Activated CD8-positive, alpha-beta memory T cell treated with anti-CD3 and anti-CD28 coated beads for 36 hours (primary cell): ENCODE results near the gene ZNF212. TPM values are rescaled to one million over a fixed set of nuclear protein-coding genes. Genes with fewer than 3 reads are reported as not detected.

Experiments used
- CTCF ChIA-PET: fragments of 350-600 bp; sonication (Branson Sonifier 250); formaldehyde crosslinking; loops from one replicate; lab custom pipeline; 2021; ENCODE audit warnings: antibody characterized with exemption; lab: Charles Lee
- POLR2A ChIA-PET: fragments of 350-600 bp; sonication (Branson Sonifier 250); formaldehyde crosslinking; loops from one replicate; lab custom pipeline; 2021; ENCODE audit warnings: antibody characterized with exemption; lab: Charles Lee
- total RNA-seq, 2 experiments: library from RNA; stranded (reverse); gene quantifications; one replicate each; pipeline ENCODE4 v1.2.3, GENCODE V29; 2021

Gene ZNF212
- total RNA-seq, 2 experiments from 2014 or later, result 14.0 to 14.9 TPM

GRCh38 chr7:149292462-149292823 lies 53.0 kb downstream of the ZNF212 start:
- POLR2A ChIA-PET, result interaction anchor here (0.6 kb wide), 1 partner anchor 78 kb away, joined by 3 read pairs; no protein-coding TSS in a partner anchor
- CTCF ChIA-PET, result no interaction called here

GRCh38 chr7:149293338-149293737 lies 53.9 kb downstream of the ZNF212 start:
- ChIA-PET POLR2A (no interaction called here), CTCF (no interaction called here)

GRCh38 chr7:149293946-149294633 lies 54.6 kb downstream of the ZNF212 start:
- CTCF ChIA-PET, result no interaction called here
- POLR2A ChIA-PET, result no interaction called here

GRCh38 chr7:149294634-149295480 lies 55.4 kb downstream of the ZNF212 start:
- POLR2A ChIA-PET, result no interaction called here

GRCh38 chr7:149295481-149295850 lies 56.0 kb downstream of the ZNF212 start:
- CTCF ChIA-PET, result interaction anchor here (1.2 kb wide), 1 partner anchor 9 kb away, joined by 3 read pairs; no protein-coding TSS in a partner anchor
- POLR2A ChIA-PET, result no interaction called here

More at GRCh38 chr7:149294634-149295480, 55.4 kb downstream of the ZNF212 start:
- CTCF ChIA-PET, result interaction anchor here (1.2 kb wide), 1 partner anchor 9 kb away, joined by 3 read pairs; no protein-coding TSS in a partner anchor

- CTCF ChIA-PET, result no interaction called here
- POLR2A ChIA-PET, result interaction anchor here (0.6 kb wide), 1 partner anchor 150 kb away, joined by 4 read pairs; no protein-coding TSS in a partner anchor
Measured at GRCh38 chr7:149296368-149296767, 56.9 kb downstream of the ZNF212 start.

- CTCF ChIA-PET, result no interaction called here
- POLR2A ChIA-PET, result interaction anchor here (0.6 kb wide), 1 partner anchor 150 kb away, joined by 4 read pairs; no protein-coding TSS in a partner anchor
Measured at GRCh38 chr7:149297034-149297755, 57.7 kb downstream of the ZNF212 start.

GRCh38 chr7:149300620-149301285 lies 61.3 kb downstream of the ZNF212 start:
- CTCF ChIA-PET, result no interaction called here
- POLR2A ChIA-PET, result no interaction called here

- ChIA-PET POLR2A (no interaction called here), CTCF (no interaction called here)
Measured at GRCh38 chr7:149302222-149302621, 62.8 kb downstream of the ZNF212 start.

- CTCF ChIA-PET, result no interaction called here
- POLR2A ChIA-PET, result no interaction called here
Measured at GRCh38 chr7:149302865-149303264, 63.4 kb downstream of the ZNF212 start.

- ChIA-PET CTCF (no interaction called here), POLR2A (no interaction called here)
Measured at GRCh38 chr7:149304006-149304405, 64.6 kb downstream of the ZNF212 start.

Other genes starting within 250 kb of the ZNF212 start
- gene PDIA4, start 211.1 kb upstream of the ZNF212 start, total RNA-seq, result 10 to 100 TPM; 97.8 to 99.4 TPM
- gene ZNF786, start 148.9 kb upstream of the ZNF212 start, total RNA-seq, result 1 to 10 TPM; 7.3 to 7.5 TPM
- gene ZNF425, start 113.3 kb upstream of the ZNF212 start, total RNA-seq, result 1 to 10 TPM in 1 of 2 experiments, under 1 TPM in 1; 0.99 to 1.4 TPM
- gene ZNF398, start 92.2 kb upstream of the ZNF212 start, total RNA-seq, result 10 to 100 TPM; 12.5 to 13.1 TPM
- 10 to 100 TPM; 31.8 to 35.8 TPM for gene ZNF282, start 44.1 kb upstream of the ZNF212 start, total RNA-seq
- 10 to 100 TPM; 18.7 to 20.3 TPM for gene ZNF783, start 22.5 kb downstream of the ZNF212 start, total RNA-seq
- 10 to 100 TPM; 19.3 to 19.6 TPM for gene ZNF777, start 221.4 kb downstream of the ZNF212 start, total RNA-seq